Measurements from ENCODE around the gene PDZD4.

The PDZD4 gene

GRCh38 chrX:153772316-153773217, 57.8 kb downstream of the PDZD4 start:
- DNase-seq (ENCODE audit: low read depth): no peak

- DNase-seq (ENCODE audit: low read depth): no peak
Observed at GRCh38 chrX:153771415-153772315, 58.7 kb downstream of the PDZD4 start.

- no peak for DNase-seq (ENCODE audit: low read depth)
Observed at GRCh38 chrX:153770601-153771414, 59.5 kb downstream of the PDZD4 start.

GRCh38 chrX:153769865-153770600, 60.3 kb downstream of the PDZD4 start:
- DNase-seq (ENCODE audit: low read depth): no peak

- no peak for DNase-seq (ENCODE audit: low read depth)
Observed at GRCh38 chrX:153769158-153769864, 61.0 kb downstream of the PDZD4 start.

- no peak for DNase-seq (ENCODE audit: low read depth)
Observed at GRCh38 chrX:153768311-153769157, 61.8 kb downstream of the PDZD4 start.

- DNase-seq (ENCODE audit: low read depth): no peak
Observed at GRCh38 chrX:153767674-153768055, 62.7 kb downstream of the PDZD4 start.

- DNase-seq (ENCODE audit: low read depth): no peak
Observed at GRCh38 chrX:153766871-153767673, 63.3 kb downstream of the PDZD4 start.

GRCh38 chrX:153766098-153766817, 64.1 kb downstream of the PDZD4 start:
- peak; percentile 13 for DNase-seq (ENCODE audit: low read depth)

GRCh38 chrX:153765138-153766079, 64.9 kb downstream of the PDZD4 start:
- no peak for DNase-seq (ENCODE audit: low read depth)

- DNase-seq (ENCODE audit: low read depth): no peak
Observed at GRCh38 chrX:153764786-153765137, 65.6 kb downstream of the PDZD4 start.

GRCh38 chrX:153763989-153764755, 66.2 kb downstream of the PDZD4 start, which contains the start of gene PLXNB3:
PLXNB3 (plus strand) TSS chrX:153764249; CDS start chrX:153765536, 1,287 bp downstream.
- peak; percentile 42 for DNase-seq (ENCODE audit: low read depth)

GRCh38 chrX:153763298-153763932, 66.9 kb downstream of the PDZD4 start:
- DNase-seq (ENCODE audit: low read depth): no peak

GRCh38 chrX:153762626-153763173, 67.6 kb downstream of the PDZD4 start:
- DNase-seq (ENCODE audit: low read depth): no peak

GRCh38 chrX:153761863-153762262, 68.5 kb downstream of the PDZD4 start:
- no peak for DNase-seq (ENCODE audit: low read depth)

Measured in stimulated activated CD8-positive, alpha-beta memory T cell treated with anti-CD3 and anti-CD28 coated beads, Interleukin-7, amount 100 ng/mL, for 24 hours (primary cell).